ENCODE data around the gene C20orf144. TPM values are rescaled to one million over a fixed set of nuclear protein-coding genes. Genes with fewer than 3 reads are reported as not detected.

The C20orf144 gene
- under 1 TPM in 4 of 5 donors, not detected in 1; 0.16 to 0.26 (median 0.22) TPM for total RNA-seq
- total RNA-seq (2013) = 0.35 TPM
- total RNA-seq = 0 to 0.79 (median 0.22) reads per million in 29 experiments

- POLR2A ChIA-PET = no interaction called here
- DNase-seq = no peak
- no peaks in the 10 kb centered on the region for H3K27me3 ChIP-seq (replicated peaks in 1 of 2; ENCODE audit: control insufficient read depth in 2 of 2, extremely low read depth in 1 of 2, insufficient read depth in 2 of 2, low read length in 1 of 2)
- 97% methylated on average over 5 of the region's 10 CpGs for WGBS (ENCODE audit: insufficient coverage)
- H3K27ac ChIP-seq (ENCODE audit: low read length) = peak within 1 kb of the TSS; percentile 90
- H3K27ac Mint-ChIP-seq = peak within 1 kb of the TSS; percentile 85 to 90
- CTCF ChIA-PET = interaction anchor here in 1 of 2 donors (1.7 kb wide), 1 partner anchor 17 kb away, joined by 5 read pairs; no protein-coding TSS in a partner anchor
- peaks cover 8 to 40% of the 10 kb centered on the region in 2 experiments for H3K4me1 ChIP-seq (ENCODE audit: control insufficient read depth in 1 of 2, extremely low read depth in 1 of 2, insufficient read depth in 2 of 2, low read length in 2 of 2)
- H3K4me1 Mint-ChIP-seq = peaks cover 30 to 36% (median 33%) of the 10 kb centered on the region in 3 donors
- no peaks in the 10 kb centered on the region for H3K36me3 Mint-ChIP-seq
- H3K36me3 ChIP-seq (ENCODE audit: control insufficient read depth in 2 of 2, extremely low read depth in 1 of 2, insufficient read depth in 1 of 2, low read length in 1 of 2) = peaks cover 0 to 11% of the 10 kb centered on the region in 2 donors
- H3K9me3 ChIP-seq = no peaks in the 10 kb centered on the region
- H3K9me3 Mint-ChIP-seq = no peaks in the 10 kb centered on the region
- no peaks in the 10 kb centered on the region for H3K27me3 Mint-ChIP-seq
- H3K4me3 ChIP-seq (ENCODE audit: control insufficient read depth in 1 of 2, extremely low read depth in 1 of 2, low read length in 1 of 2) = peak within 1 kb of the TSS; percentile 60 to 78
- peak within 1 kb of the TSS; percentile 78 to 96 (median 95) for H3K4me3 Mint-ChIP-seq
- ATAC-seq (replicated peaks in 1 of 4) = no peak
Measured at GRCh38 chr20:33662172-33662571, at the start of gene C20orf144. C20orf144 (plus strand) TSS chr20:33662327; CDS start chr20:33662346, 19 bp downstream.

- H3K4me1 Mint-ChIP-seq = peaks cover 18 to 31% (median 30%) of the 10 kb centered on the region in 3 donors
- peaks cover 0 to 3% (median 0%) of the 10 kb centered on the region in 3 donors for H3K9me3 Mint-ChIP-seq
- ChIA-PET CTCF (interaction anchor here in 1 of 2 donors (0.6 kb wide), 1 partner anchor 245 kb away, joined by 4 read pairs; no protein-coding TSS in a partner anchor), POLR2A (no interaction called here)
- ATAC-seq (replicated peaks in 1 of 4) = no peak
- no peaks in the 10 kb centered on the region for H3K27me3 Mint-ChIP-seq
- no peak for DNase-seq
- no peak overlapping the region for H3K27ac ChIP-seq (ENCODE audit: low read length)
- peaks cover 4 to 33% of the 10 kb centered on the region in 2 donors for H3K36me3 ChIP-seq (ENCODE audit: control insufficient read depth in 2 of 2, extremely low read depth in 1 of 2, insufficient read depth in 1 of 2, low read length in 1 of 2)
- H3K4me1 ChIP-seq (ENCODE audit: control insufficient read depth in 1 of 2, extremely low read depth in 1 of 2, insufficient read depth in 2 of 2, low read length in 2 of 2) = peaks cover 3 to 25% of the 10 kb centered on the region in 2 experiments
- 100% methylated on average over 1 of the region's 4 CpGs for WGBS (ENCODE audit: insufficient coverage)
- H3K36me3 Mint-ChIP-seq = peaks cover 52% of the 10 kb centered on the region
- H3K27ac Mint-ChIP-seq = peak overlapping the region in 1 of 2 donors; percentile 22
- H3K4me3 ChIP-seq (ENCODE audit: control insufficient read depth in 1 of 2, extremely low read depth in 1 of 2, low read length in 1 of 2) = no peak overlapping the region
- no peaks in the 10 kb centered on the region for H3K9me3 ChIP-seq
- H3K4me3 Mint-ChIP-seq = no peak overlapping the region
- no peaks in the 10 kb centered on the region for H3K27me3 ChIP-seq (replicated peaks in 1 of 2; ENCODE audit: control insufficient read depth in 2 of 2, extremely low read depth in 1 of 2, insufficient read depth in 2 of 2, low read length in 1 of 2)
Measured at GRCh38 chr20:33621717-33622400, 40.3 kb upstream of the C20orf144 start.

GRCh38 chr20:33622705-33623365 lies 39.3 kb upstream of the C20orf144 start:
- Histone ChIP-seq H3K9me3 (no peaks in the 10 kb centered on the region), H3K27me3 (replicated peaks in 1 of 2; ENCODE audit: control insufficient read depth in 2 of 2, extremely low read depth in 1 of 2, insufficient read depth in 2 of 2, low read length in 1 of 2) (no peaks in the 10 kb centered on the region), H3K4me1 (ENCODE audit: control insufficient read depth in 1 of 2, extremely low read depth in 1 of 2, insufficient read depth in 2 of 2, low read length in 2 of 2) (peaks cover 3 to 25% of the 10 kb centered on the region in 2 experiments), H3K4me3 (ENCODE audit: control insufficient read depth in 1 of 2, extremely low read depth in 1 of 2, low read length in 1 of 2) (no peak overlapping the region), H3K27ac (ENCODE audit: low read length) (no peak overlapping the region), H3K36me3 (ENCODE audit: control insufficient read depth in 2 of 2, extremely low read depth in 1 of 2, insufficient read depth in 1 of 2, low read length in 1 of 2) (peaks cover 10 to 36% of the 10 kb centered on the region in 2 donors)
- ChIA-PET CTCF (no interaction called here), POLR2A (no interaction called here)
- H3K27ac Mint-ChIP-seq = peak overlapping the region in 1 of 2 donors; percentile 72
- no peak overlapping the region for H3K4me3 Mint-ChIP-seq
- peaks cover 0 to 3% (median 0%) of the 10 kb centered on the region in 3 donors for H3K9me3 Mint-ChIP-seq
- 100% methylated on average over 6 of the region's 10 CpGs for WGBS (ENCODE audit: insufficient coverage)
- ATAC-seq (replicated peaks in 1 of 4) (no peak), DNase-seq (no peak)
- peaks cover 54% of the 10 kb centered on the region for H3K36me3 Mint-ChIP-seq
- H3K27me3 Mint-ChIP-seq = no peaks in the 10 kb centered on the region
- H3K4me1 Mint-ChIP-seq = peaks cover 13 to 31% (median 30%) of the 10 kb centered on the region in 3 donors

GRCh38 chr20:33624399-33624798 lies 37.7 kb upstream of the C20orf144 start:
- ChIA-PET CTCF (no interaction called here), POLR2A (interaction anchor here in 1 of 2 donors (0.5 kb wide), 1 partner anchor 369 kb away, joined by 3 read pairs; no protein-coding TSS in a partner anchor)
- Histone ChIP-seq H3K36me3 (ENCODE audit: control insufficient read depth in 2 of 2, extremely low read depth in 1 of 2, insufficient read depth in 1 of 2, low read length in 1 of 2) (peaks cover 10 to 50% of the 10 kb centered on the region in 2 donors), H3K4me1 (ENCODE audit: control insufficient read depth in 1 of 2, extremely low read depth in 1 of 2, insufficient read depth in 2 of 2, low read length in 2 of 2) (peaks cover 3 to 25% of the 10 kb centered on the region in 2 experiments), H3K4me3 (ENCODE audit: control insufficient read depth in 1 of 2, extremely low read depth in 1 of 2, low read length in 1 of 2) (no peak overlapping the region), H3K27me3 (replicated peaks in 1 of 2; ENCODE audit: control insufficient read depth in 2 of 2, extremely low read depth in 1 of 2, insufficient read depth in 2 of 2, low read length in 1 of 2) (no peaks in the 10 kb centered on the region), H3K9me3 (no peaks in the 10 kb centered on the region), H3K27ac (ENCODE audit: low read length) (peak overlapping the region; percentile 39)
- H3K4me3 Mint-ChIP-seq = peak overlapping the region in 1 of 3 donors; percentile 15
- DNase-seq = peak in 1 of 35 experiments; percentile 52
- ATAC-seq (replicated peaks in 1 of 4) = peak in 3 of 4 experiments; percentile 43 to 81 (median 45)
- peaks cover 63% of the 10 kb centered on the region for H3K36me3 Mint-ChIP-seq
- peaks cover 13 to 31% (median 30%) of the 10 kb centered on the region in 3 donors for H3K4me1 Mint-ChIP-seq
- WGBS (ENCODE audit: insufficient coverage) = no CpG with 5 or more reads among the region's 3 CpGs
- no peaks in the 10 kb centered on the region for H3K27me3 Mint-ChIP-seq
- peaks cover 0 to 3% (median 0%) of the 10 kb centered on the region in 3 donors for H3K9me3 Mint-ChIP-seq
- peak overlapping the region; percentile 82 to 85 for H3K27ac Mint-ChIP-seq

GRCh38 chr20:33626190-33626589 lies 35.9 kb upstream of the C20orf144 start:
- no peaks in the 10 kb centered on the region for H3K27me3 ChIP-seq (replicated peaks in 1 of 2; ENCODE audit: control insufficient read depth in 2 of 2, extremely low read depth in 1 of 2, insufficient read depth in 2 of 2, low read length in 1 of 2)
- peaks cover 13 to 31% (median 30%) of the 10 kb centered on the region in 3 donors for H3K4me1 Mint-ChIP-seq
- H3K4me1 ChIP-seq (ENCODE audit: control insufficient read depth in 1 of 2, extremely low read depth in 1 of 2, insufficient read depth in 2 of 2, low read length in 2 of 2) = peaks cover 3 to 25% of the 10 kb centered on the region in 2 experiments
- DNase-seq (no peak), ATAC-seq (replicated peaks in 1 of 4) (no peak)
- WGBS (ENCODE audit: insufficient coverage) = 100% methylated on average over 2 of the region's 4 CpGs
- no peaks in the 10 kb centered on the region for H3K27me3 Mint-ChIP-seq
- peaks cover 13 to 55% of the 10 kb centered on the region in 2 donors for H3K36me3 ChIP-seq (ENCODE audit: control insufficient read depth in 2 of 2, extremely low read depth in 1 of 2, insufficient read depth in 1 of 2, low read length in 1 of 2)
- no peaks in the 10 kb centered on the region for H3K9me3 ChIP-seq
- peaks cover 0 to 3% (median 0%) of the 10 kb centered on the region in 3 donors for H3K9me3 Mint-ChIP-seq
- POLR2A ChIA-PET = interaction anchor here in 1 of 2 donors (0.6 kb wide), 1 partner anchor 611 kb away, joined by 3 read pairs; no protein-coding TSS in a partner anchor
- no peak overlapping the region for H3K4me3 Mint-ChIP-seq
- CTCF ChIA-PET = no interaction called here
- no peak overlapping the region for H3K27ac ChIP-seq (ENCODE audit: low read length)
- H3K36me3 Mint-ChIP-seq = peaks cover 70% of the 10 kb centered on the region
- H3K4me3 ChIP-seq (ENCODE audit: control insufficient read depth in 1 of 2, extremely low read depth in 1 of 2, low read length in 1 of 2) = no peak overlapping the region
- H3K27ac Mint-ChIP-seq = peak overlapping the region; percentile 22 to 85

GRCh38 chr20:33627577-33628216 lies 34.4 kb upstream of the C20orf144 start:
- POLR2A ChIA-PET = no interaction called here
- H3K4me1 Mint-ChIP-seq = peaks cover 13 to 27% (median 26%) of the 10 kb centered on the region in 3 donors
- no peak for ATAC-seq (replicated peaks in 1 of 4)

More at GRCh38 chr20:33627577-33628216, 34.4 kb upstream of the C20orf144 start:
- Histone ChIP-seq H3K4me3 (ENCODE audit: control insufficient read depth in 1 of 2, extremely low read depth in 1 of 2, low read length in 1 of 2) (no peak overlapping the region), H3K4me1 (ENCODE audit: control insufficient read depth in 1 of 2, extremely low read depth in 1 of 2, insufficient read depth in 2 of 2, low read length in 2 of 2) (peaks cover 3 to 27% of the 10 kb centered on the region in 2 experiments), H3K27me3 (replicated peaks in 1 of 2; ENCODE audit: control insufficient read depth in 2 of 2, extremely low read depth in 1 of 2, insufficient read depth in 2 of 2, low read length in 1 of 2) (no peaks in the 10 kb centered on the region), H3K27ac (ENCODE audit: low read length) (no peak overlapping the region), H3K36me3 (ENCODE audit: control insufficient read depth in 2 of 2, extremely low read depth in 1 of 2, insufficient read depth in 1 of 2, low read length in 1 of 2) (peaks cover 13 to 67% of the 10 kb centered on the region in 2 donors), H3K9me3 (no peaks in the 10 kb centered on the region)
- Mint-ChIP-seq H3K27me3 (no peaks in the 10 kb centered on the region), H3K4me3 (no peak overlapping the region), H3K9me3 (peaks cover 0 to 3% (median 0%) of the 10 kb centered on the region in 3 donors), H3K27ac (peak overlapping the region in 1 of 2 donors; percentile 58), H3K36me3 (peaks cover 67% of the 10 kb centered on the region)
- no peak for DNase-seq
- no CpG with 5 or more reads among the region's 4 CpGs for WGBS (ENCODE audit: insufficient coverage)
- CTCF ChIA-PET = interaction anchor here in 1 of 2 donors (0.6 kb wide), 1 partner anchor 867 kb away, joined by 5 read pairs; no protein-coding TSS in a partner anchor
